ENCODE results near the gene TRIM2. TPM values are rescaled to one million over a fixed set of nuclear protein-coding genes. Genes with fewer than 3 reads are reported as not detected.

TRIM2 gene
- total and polyA plus RNA-seq, 2 of the 8 experiments (the other 6 are each of a cell fraction or from before 2014, with no cell fraction given): 34.0 to 59.8 TPM

DNA sequence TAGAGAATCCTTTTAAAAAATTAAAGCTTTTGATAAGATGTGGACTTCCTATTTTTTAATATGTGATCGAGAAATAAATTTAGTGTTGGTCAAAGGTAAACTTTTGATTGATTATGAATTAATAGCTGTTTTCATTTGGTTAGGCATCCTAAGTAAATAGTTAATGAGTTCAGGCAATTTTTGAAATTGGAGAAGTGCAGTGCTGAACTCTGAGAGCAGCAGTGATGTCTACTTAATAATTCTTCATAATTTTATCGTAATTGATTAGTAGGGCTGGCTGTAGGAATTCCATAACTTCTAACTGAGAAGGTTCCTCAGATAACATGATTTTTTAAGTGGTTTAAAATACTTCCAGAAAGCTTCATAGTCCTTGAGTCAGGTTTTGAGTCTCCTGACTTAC lies 141.8 kb downstream of the TRIM2 start (continued):
- TF ChIP-seq, protein P1, sequence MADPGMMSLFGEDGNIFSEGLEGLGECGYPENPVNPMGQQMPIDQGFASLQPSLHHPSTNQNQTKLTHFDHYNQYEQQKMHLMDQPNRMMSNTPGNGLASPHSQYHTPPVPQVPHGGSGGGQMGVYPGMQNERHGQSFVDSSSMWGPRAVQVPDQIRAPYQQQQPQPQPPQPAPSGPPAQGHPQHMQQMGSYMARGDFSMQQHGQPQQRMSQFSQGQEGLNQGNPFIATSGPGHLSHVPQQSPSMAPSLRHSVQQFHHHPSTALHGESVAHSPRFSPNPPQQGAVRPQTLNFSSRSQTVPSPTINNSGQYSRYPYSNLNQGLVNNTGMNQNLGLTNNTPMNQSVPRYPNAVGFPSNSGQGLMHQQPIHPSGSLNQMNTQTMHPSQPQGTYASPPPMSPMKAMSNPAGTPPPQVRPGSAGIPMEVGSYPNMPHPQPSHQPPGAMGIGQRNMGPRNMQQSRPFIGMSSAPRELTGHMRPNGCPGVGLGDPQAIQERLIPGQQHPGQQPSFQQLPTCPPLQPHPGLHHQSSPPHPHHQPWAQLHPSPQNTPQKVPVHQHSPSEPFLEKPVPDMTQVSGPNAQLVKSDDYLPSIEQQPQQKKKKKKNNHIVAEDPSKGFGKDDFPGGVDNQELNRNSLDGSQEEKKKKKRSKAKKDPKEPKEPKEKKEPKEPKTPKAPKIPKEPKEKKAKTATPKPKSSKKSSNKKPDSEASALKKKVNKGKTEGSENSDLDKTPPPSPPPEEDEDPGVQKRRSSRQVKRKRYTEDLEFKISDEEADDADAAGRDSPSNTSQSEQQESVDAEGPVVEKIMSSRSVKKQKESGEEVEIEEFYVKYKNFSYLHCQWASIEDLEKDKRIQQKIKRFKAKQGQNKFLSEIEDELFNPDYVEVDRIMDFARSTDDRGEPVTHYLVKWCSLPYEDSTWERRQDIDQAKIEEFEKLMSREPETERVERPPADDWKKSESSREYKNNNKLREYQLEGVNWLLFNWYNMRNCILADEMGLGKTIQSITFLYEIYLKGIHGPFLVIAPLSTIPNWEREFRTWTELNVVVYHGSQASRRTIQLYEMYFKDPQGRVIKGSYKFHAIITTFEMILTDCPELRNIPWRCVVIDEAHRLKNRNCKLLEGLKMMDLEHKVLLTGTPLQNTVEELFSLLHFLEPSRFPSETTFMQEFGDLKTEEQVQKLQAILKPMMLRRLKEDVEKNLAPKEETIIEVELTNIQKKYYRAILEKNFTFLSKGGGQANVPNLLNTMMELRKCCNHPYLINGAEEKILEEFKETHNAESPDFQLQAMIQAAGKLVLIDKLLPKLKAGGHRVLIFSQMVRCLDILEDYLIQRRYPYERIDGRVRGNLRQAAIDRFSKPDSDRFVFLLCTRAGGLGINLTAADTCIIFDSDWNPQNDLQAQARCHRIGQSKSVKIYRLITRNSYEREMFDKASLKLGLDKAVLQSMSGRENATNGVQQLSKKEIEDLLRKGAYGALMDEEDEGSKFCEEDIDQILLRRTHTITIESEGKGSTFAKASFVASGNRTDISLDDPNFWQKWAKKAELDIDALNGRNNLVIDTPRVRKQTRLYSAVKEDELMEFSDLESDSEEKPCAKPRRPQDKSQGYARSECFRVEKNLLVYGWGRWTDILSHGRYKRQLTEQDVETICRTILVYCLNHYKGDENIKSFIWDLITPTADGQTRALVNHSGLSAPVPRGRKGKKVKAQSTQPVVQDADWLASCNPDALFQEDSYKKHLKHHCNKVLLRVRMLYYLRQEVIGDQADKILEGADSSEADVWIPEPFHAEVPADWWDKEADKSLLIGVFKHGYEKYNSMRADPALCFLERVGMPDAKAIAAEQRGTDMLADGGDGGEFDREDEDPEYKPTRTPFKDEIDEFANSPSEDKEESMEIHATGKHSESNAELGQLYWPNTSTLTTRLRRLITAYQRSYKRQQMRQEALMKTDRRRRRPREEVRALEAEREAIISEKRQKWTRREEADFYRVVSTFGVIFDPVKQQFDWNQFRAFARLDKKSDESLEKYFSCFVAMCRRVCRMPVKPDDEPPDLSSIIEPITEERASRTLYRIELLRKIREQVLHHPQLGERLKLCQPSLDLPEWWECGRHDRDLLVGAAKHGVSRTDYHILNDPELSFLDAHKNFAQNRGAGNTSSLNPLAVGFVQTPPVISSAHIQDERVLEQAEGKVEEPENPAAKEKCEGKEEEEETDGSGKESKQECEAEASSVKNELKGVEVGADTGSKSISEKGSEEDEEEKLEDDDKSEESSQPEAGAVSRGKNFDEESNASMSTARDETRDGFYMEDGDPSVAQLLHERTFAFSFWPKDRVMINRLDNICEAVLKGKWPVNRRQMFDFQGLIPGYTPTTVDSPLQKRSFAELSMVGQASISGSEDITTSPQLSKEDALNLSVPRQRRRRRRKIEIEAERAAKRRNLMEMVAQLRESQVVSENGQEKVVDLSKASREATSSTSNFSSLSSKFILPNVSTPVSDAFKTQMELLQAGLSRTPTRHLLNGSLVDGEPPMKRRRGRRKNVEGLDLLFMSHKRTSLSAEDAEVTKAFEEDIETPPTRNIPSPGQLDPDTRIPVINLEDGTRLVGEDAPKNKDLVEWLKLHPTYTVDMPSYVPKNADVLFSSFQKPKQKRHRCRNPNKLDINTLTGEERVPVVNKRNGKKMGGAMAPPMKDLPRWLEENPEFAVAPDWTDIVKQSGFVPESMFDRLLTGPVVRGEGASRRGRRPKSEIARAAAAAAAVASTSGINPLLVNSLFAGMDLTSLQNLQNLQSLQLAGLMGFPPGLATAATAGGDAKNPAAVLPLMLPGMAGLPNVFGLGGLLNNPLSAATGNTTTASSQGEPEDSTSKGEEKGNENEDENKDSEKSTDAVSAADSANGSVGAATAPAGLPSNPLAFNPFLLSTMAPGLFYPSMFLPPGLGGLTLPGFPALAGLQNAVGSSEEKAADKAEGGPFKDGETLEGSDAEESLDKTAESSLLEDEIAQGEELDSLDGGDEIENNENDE (IDR thresholded peaks at IDR 0.05; ENCODE audit: insufficient replicate concordance, low read length): no peak
- no peak for TF ChIP-seq HDAC2 (IDR thresholded peaks at IDR 0.05; ENCODE audit: borderline replicate concordance in 1 of 2, low read depth in 2 of 2, low read length in 2 of 2)
- TF ChIP-seq KDM4A (IDR thresholded peaks at IDR 0.05; ENCODE audit: low read depth, low read length, severe bottlenecking): no peak
- no peak for TF ChIP-seq EGR1 (IDR thresholded peaks at IDR 0.05; ENCODE audit: borderline replicate concordance, low read depth, low read length)
- TF ChIP-seq NRF1 (IDR thresholded peaks at IDR 0.05; ENCODE audit: low read depth, low read length): no peak
- no peak for TF ChIP-seq PHF8 (conservative IDR thresholded peaks at IDR 0.05; ENCODE audit: low read depth, low read length)
- no peak for TF ChIP-seq POU5F1 (IDR thresholded peaks at IDR 0.05; ENCODE audit: low read depth, low read length)
- no peak for TF ChIP-seq SUZ12 (IDR thresholded peaks at IDR 0.05; ENCODE audit: low read length)
- TF ChIP-seq BRCA1 (IDR thresholded peaks at IDR 0.05; ENCODE audit: low read depth, low read length): no peak
- TF ChIP-seq HDAC6 (IDR thresholded peaks at IDR 0.05; ENCODE audit: low read depth, low read length): no peak
- no peak for TF ChIP-seq MAFK (IDR thresholded peaks at IDR 0.05; ENCODE audit: low read depth, low read length)
